Measurements from ENCODE around the gene CTSG. TPM values are rescaled to one million over a fixed set of nuclear protein-coding genes. Genes with fewer than 3 reads are reported as not detected.
"Not testable (repeated sequence)": the region's sequence is repeated elsewhere in the genome, so short reads cannot be mapped to it uniquely, and the experiment has no call there.

CTSG gene
- total and polyA plus RNA-seq, 3 experiments from 2014 or later, result not detected

DNA sequence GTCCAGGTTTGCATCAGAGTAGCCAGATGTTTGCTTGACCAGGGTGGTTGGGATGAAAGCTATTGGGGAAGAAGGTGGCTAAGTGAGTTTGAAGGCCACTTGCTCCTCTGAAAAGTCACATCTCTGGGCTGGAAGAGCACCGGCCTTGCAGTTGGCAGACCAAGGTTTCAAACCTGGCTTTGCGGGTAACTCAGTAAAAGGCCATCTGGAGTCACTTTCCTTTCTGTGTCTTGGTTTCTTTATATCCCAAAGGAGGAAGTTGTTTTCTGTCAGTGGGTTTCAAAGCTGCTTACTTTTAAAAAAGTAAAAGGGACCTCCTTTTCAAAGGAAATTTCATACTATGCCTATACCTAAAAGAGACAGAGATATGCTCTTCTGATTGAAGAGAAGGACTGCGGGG is 41.8 kb downstream of the CTSG start:
- H3K4me1 ChIP-seq (ENCODE audit: insufficient read depth, low read length), result no peaks in the 10 kb centered on the region
- Mint-ChIP-seq H3K27me3 (peaks cover 5 to 14% of the 10 kb centered on the region in 2 donors), H3K9me3 (peaks cover 0 to 2% (median 0%) of the 10 kb centered on the region in 5 donors), H3K4me1 (peaks cover 0 to 6% (median 0%) of the 10 kb centered on the region in 3 donors), H3K27ac (no peak overlapping the region), H3K36me3 (peaks cover 0 to 5% (median 0%) of the 10 kb centered on the region in 3 donors), H3K4me3 (no peak overlapping the region)
- ChIA-PET POLR2A (no interaction called here), CTCF (no interaction called here)
- H3K4me3 ChIP-seq (ENCODE audit: low read length), result no peak overlapping the region
- no peaks in the 10 kb centered on the region for H3K36me3 ChIP-seq (ENCODE audit: insufficient read depth, low read length)
- H3K27ac ChIP-seq (ENCODE audit: low read depth, low read length), result no peak overlapping the region
- DNase-seq, result no peak
- H3K9me3 ChIP-seq (ENCODE audit: low read length), result no peaks in the 10 kb centered on the region
- H3K27me3 ChIP-seq (ENCODE audit: insufficient read depth, low read length, poor library complexity, severe bottlenecking), result no peaks in the 10 kb centered on the region

- H3K4me3 Mint-ChIP-seq; H3K9me3 Mint-ChIP-seq; H3K4me3 ChIP-seq (ENCODE audit: low read length); H3K4me1 ChIP-seq (ENCODE audit: insufficient read depth, low read length); CTCF ChIA-PET; H3K36me3 Mint-ChIP-seq; H3K27ac Mint-ChIP-seq; H3K4me1 Mint-ChIP-seq; H3K27ac ChIP-seq (ENCODE audit: low read depth, low read length); POLR2A ChIA-PET; DNase-seq; H3K27me3 ChIP-seq (ENCODE audit: insufficient read depth, low read length, poor library complexity, severe bottlenecking); H3K9me3 ChIP-seq (ENCODE audit: low read length); H3K36me3 ChIP-seq (ENCODE audit: insufficient read depth, low read length): not testable (repeated sequence)
- peaks cover 16 to 37% of the 10 kb centered on the region in 2 donors for H3K27me3 Mint-ChIP-seq
Observed at GRCh38 chr14:24525877-24526620, 50.0 kb downstream of the CTSG start.

Other genes starting within 250 kb of the CTSG start
- 1 to 10 TPM in 1 of 2 experiments, under 1 TPM in 1; 0.84 to 1.5 TPM for gene ADCY4, start 241.2 kb downstream of the CTSG start, total RNA-seq
- gene ADCY4, start 241.2 kb downstream of the CTSG start, polyA plus RNA-seq, result 0.64 TPM
- gene RIPK3, start 236.3 kb downstream of the CTSG start, total RNA-seq, result 10 to 100 TPM; 11.6 to 12.5 TPM
- 15.4 TPM for gene RIPK3, start 236.3 kb downstream of the CTSG start, polyA plus RNA-seq
- 1 to 10 TPM in 1 of 2 experiments, under 1 TPM in 1; 0.81 to 1.5 TPM for gene NFATC4, start 208.1 kb downstream of the CTSG start, total RNA-seq
- gene NFATC4, start 208.1 kb downstream of the CTSG start, polyA plus RNA-seq, result not detected
- gene NYNRIN, start 177.2 kb downstream of the CTSG start, total RNA-seq, result under 1 TPM; 0.02 to 0.04 TPM
- not detected for gene NYNRIN, start 177.2 kb downstream of the CTSG start, polyA plus RNA-seq
- 1 to 10 TPM; 7.4 to 7.7 TPM for gene CBLN3, start 146.6 kb downstream of the CTSG start, total RNA-seq
- gene CBLN3, start 146.6 kb downstream of the CTSG start, polyA plus RNA-seq, result not detected
- gene KHNYN, start 146.3 kb downstream of the CTSG start, total RNA-seq, result 10 to 100 TPM; 68.8 to 72.3 TPM
- 21.1 TPM for gene KHNYN, start 146.3 kb downstream of the CTSG start, polyA plus RNA-seq
- gene SDR39U1, start 133.5 kb downstream of the CTSG start, total RNA-seq, result 10 to 100 TPM; 58.1 to 59.6 TPM
- gene SDR39U1, start 133.5 kb downstream of the CTSG start, polyA plus RNA-seq, result 67.7 TPM
- not detected for gene CMA1, start 68.0 kb downstream of the CTSG start, total RNA-seq
- not detected for gene CMA1, start 68.0 kb downstream of the CTSG start, polyA plus RNA-seq
- 100 to 1,000 TPM; 125 to 131 TPM for gene GZMH, start 33.4 kb upstream of the CTSG start, total RNA-seq
- gene GZMH, start 33.4 kb upstream of the CTSG start, polyA plus RNA-seq, result 336 TPM
- gene GZMB, start 57.9 kb upstream of the CTSG start, total RNA-seq, result 1,000 to 10,000 TPM; 2,724 to 2,866 TPM
- 78.6 TPM for gene GZMB, start 57.9 kb upstream of the CTSG start, polyA plus RNA-seq

All from CD8-positive, alpha-beta memory T cell (primary cell).